CD1c-positive myeloid dendritic cell (primary cell): ENCODE data around the gene UBR7.
A peak's percentile ranks its signal among the peaks of the same experiment; 100 is the strongest.
"Not testable (repeated sequence)": the region's sequence is repeated elsewhere in the genome, so short reads cannot be mapped to it uniquely, and the experiment has no call there.

Source experiments
- DNase-seq: peaks from one replicate; pipeline ENCODE4 v3.0.0-alpha.2; 2016; ENCODE audit errors: extremely low spot score

Gene UBR7

DNA sequence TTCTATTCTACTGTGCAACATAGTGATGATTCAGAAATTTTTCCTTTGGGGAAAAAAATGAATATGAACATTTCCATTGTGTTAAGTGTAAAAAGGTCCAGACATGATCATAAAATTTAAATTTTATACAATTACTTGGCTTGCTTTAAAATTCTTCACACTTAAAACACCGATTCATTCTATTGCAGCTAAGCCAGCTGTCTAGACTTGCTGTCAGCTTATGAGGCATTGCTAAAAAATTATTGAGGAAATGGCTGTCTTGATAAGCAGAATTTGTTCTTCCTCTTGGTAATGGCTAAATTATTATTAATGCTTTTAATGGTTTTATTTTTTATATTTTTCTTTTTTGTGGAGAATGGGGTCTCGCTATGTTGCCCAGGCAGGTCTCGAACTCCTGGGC is 20.1 kb upstream of the UBR7 start:
- peak; percentile 23 for DNase-seq

DNA sequence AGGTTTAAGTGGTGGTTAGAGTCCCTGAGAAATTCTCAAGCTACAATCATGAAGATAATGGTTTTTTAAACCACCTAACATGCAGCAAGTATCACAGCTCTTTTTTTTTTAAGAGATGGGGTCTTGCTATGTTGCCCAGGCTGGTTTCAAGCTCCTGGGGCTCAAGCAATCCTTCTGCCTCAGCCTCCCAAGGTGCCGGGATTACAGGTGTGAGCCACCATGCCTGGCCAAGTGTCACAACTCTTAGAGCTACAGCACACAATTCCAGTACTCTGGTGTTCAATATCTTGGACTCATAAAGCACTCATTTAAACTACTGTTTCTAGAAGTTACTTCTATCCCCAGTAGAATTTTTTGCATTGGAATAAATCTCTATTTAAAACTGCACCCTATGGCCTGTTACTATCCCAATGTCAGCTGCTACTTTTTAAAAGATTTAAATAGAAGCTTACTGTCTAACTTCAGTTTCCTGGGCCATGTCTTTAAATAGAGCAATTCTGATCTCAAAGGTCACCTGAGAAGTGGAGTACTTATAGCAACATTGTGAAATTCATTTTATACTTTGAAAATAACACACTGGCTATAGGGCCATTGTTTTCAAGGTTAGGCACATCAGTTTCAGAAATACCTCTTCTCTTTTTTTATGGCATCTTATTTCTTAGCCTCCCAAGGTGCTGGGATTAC is 11.6 kb upstream of the UBR7 start:
- no peak for DNase-seq

DNA sequence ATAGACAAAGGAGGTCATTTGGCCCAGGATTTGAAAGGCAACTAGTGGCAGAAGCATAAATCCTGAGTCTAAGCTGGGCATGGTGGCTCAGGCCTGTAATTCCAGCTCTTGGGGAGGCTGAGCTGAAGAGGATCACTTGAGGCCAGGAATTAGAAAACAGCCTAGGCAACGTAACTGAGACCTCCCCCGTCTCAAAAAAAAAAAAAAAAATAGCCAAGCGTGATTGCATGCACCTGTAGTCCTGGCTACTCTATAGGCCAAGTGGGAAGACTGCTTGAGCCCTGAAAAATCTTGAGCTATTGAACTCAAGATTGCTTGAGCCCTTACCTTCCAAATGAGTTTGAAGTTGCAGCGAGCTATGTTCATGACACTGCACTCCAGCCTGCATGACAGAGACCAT is 8.0 kb upstream of the UBR7 start:
- DNase-seq: no peak

DNA sequence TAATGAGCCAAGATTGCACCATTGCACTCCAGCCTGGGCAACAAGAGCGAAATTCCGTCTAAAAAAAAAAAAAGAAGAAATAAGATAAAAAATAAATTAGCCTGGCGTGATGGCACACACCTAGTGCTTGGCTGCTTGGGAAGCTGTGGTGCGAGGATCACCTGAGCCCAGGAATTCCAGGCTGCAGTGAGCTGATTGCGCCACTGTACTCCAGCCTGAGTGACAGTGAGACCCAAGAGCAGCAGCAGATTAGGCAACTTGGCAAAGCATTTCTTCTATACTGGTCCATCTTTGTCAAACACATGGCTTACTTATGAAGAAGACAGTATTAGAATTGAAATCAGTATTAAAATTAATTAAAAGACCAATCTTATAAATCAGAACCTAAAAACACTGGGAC is 6.5 kb upstream of the UBR7 start:
- DNase-seq: no peak

DNA sequence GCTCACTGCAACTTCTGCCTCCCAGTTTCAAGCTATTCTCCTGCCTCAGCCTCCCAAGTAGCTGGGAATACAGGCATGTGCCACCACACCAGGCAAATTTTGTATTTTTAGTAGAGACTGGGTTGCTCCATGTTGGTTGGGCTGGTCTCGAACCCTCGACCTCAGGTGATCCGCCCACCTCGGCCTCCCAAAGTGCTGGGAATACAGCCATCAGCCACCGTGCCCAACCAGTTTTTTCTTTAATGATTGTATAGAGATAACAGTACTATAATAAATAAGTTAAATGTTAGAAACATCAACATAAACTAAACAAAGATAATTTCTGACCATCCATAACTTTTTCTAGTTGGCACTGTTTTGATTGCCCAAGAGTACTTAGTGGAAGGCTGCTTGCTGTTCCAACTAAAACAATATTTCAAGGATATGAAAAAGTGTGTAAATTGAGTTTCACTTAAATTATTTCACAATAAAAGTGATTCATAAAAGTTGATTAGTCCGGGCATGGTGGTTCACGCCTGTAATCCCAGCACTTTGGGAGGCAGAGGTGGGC is 5.8 kb upstream of the UBR7 start:
- DNase-seq: no peak

DNA sequence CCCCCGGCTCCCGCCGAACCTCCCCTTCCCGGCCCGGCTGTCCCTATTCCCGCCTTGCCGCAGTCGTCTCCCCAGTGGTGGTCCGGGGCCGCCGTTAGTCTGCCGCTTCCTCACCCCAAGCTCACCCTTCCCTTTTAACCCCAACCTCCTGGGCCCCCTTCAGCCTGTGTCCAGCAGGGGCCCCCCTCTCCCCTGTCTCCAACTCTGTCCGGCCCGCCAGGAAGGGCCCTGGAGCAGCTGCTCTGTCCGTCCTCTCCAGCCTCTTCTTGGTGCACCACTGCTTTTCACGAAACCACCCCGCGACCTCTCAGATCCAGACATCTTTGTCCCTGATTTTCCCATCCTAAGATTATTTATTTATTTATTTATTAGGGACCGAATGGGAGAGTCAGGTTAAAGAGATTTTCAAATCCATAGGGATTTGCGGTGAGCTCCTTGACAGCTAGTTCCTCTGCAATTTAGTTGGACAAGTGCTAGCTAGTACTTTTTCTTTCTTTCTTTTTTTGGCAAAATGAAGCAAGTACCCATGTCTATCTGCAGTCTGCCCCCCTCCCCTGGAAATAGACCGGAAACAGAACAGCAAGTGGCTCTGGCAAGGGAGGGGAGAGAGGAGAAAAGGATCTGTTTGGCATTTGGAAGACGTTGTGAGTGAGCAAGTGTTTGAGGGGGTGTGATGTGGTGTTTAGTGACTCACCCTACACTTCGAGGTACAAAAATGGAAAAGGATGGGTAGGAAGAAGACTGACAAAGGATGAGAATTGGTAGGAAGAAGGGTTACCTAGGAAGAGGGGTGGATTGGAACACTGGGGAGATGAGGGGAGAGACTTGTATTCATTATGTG is 632 bp downstream of the UBR7 start:
- peak; percentile 40 for DNase-seq

DNA sequence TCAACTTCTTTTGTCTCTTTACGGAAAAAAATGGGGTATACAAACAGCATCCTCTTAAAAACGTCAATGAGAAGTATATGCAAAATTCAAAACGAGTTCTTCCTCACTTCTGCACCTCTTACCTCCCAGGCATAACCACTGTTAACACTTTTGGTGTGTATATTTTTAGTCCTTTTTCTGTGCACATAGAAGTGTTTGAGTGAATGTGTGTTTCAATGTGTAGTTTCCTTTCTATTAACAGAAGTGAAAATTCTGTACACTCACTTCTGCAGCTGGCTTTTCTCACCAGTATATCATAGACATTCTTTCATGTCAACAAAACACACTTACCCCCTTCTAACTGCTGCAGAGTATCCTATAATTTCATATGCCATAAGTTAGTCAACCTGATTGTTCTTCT is 5.4 kb downstream of the UBR7 start:
- DNase-seq: no peak

DNA sequence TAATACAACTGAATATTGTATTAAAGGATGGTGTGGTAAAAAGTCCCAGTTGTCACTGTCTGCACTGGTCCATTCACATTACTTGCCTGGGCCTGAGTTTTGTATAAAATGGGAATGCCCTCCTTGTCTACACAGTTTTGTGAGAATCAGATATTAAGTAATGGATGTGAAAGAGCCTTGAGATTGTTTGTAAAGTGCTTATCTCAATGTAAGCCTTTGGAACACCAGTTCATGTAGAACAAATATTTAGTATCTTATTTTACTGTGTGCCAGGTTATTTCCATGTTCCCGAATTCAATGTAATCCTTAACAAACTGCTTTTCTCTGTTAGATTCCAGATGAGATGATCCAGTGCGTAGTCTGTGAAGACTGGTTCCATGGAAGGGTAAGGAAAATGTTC is 7.5 kb downstream of the UBR7 start:
- no peak for DNase-seq

DNA sequence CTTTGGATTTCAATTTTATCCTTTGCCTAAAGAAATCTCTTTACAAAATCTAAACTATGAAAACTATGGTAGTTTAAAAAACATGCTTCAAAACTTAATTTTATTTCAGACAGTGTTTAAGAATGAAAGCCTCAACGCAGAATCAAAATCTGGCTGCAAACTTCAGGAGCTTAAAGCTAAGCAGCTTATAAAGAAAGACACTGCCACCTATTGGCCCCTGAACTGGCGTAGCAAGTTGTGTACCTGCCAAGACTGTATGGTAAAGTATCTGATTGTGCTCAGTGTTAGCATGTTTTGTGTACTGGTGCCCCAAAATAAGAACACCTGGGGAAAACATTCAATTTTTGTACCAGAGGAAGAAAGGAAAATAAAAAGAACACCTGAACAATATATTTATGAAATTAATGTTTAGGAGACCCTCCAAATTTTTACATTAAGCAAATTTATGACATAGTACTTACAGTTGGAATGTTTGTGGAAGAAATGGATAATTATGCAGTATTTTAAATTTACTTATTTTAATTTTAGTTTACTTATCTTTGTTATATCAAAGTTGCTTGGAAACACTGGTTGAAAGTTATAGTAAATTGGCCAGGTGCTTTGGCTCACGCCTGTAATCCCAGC is 12.2 kb downstream of the UBR7 start:
- DNase-seq: peak; percentile 56

DNA sequence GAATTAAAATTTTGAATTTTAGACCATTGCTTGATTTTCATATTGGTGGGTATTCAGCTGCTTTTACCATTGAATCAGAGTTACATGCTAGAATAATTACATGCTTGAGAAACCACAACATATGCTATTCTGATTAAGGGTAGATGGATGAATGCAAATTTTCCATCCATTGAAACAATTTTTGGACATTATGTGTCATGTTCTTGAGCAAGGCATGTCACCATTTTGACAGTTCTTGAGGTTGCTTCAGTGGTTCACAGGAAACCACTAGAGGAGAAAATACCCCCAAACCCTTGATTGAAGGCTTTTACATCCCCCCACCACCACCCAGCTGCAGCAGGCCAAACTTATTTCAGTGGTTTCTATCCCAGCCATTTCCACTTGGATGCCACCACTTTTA is 13.5 kb downstream of the UBR7 start:
- no peak for DNase-seq

DNA sequence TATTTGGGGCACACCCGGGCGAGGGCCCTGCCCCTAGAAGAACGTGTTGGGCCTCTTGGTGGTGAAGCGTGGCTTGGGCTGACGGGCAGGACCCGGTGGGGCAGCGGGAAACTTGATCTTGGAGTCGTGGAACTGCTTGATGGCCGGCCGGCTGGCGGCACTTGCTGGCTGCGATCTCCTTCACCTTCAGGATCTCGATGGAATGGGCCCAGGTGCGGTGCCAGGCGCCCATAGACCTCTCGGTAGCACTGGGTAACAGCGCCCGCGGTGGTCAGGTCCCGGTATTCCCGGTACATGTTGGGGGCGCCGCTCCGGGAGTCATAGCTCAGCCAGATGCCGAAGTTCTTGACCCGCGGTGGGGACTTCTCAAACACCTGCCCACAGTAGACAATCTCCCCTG is 16.5 kb downstream of the UBR7 start:
- DNase-seq: no peak

DNA sequence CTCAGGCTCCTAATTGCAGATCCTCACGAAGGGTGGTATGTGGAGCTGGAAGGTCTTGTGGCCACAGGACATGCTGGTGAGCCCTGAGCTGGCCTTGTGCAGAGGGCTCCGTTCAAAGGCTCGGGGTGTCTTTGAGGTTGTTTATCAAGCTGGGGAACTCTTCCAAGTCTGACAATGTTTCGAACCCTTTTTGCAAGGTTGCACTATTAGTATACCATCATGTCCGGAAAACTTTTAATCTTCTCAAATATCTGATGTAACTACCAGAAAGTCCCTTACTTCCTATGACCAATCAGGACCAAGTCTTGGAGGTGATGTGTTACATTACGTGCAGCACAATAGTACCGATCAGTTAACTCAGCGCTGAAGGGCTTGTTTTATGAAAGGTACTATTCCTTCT is 21.5 kb downstream of the UBR7 start:
- no peak for DNase-seq

DNA sequence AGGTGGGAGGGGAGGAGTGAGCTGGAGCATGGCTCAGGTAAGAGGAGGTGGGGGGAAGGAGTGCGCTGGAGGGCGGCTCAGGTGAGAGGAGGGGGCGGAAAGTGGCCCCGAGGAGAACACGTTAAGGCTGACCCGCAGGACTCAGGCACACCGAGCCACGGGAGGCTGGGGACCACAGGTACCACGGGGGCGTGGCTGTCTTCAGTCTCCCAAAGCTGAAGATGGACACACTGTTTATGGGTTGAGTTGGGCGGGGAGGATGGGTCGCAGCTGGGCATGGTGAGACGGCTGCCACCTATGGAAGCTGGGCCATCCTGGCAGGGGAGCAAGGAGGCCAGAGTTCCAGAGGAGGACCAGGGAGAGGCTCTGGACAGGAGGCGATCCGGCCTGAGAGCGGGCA is 23.5 kb downstream of the UBR7 start:
- DNase-seq: no peak

DNA sequence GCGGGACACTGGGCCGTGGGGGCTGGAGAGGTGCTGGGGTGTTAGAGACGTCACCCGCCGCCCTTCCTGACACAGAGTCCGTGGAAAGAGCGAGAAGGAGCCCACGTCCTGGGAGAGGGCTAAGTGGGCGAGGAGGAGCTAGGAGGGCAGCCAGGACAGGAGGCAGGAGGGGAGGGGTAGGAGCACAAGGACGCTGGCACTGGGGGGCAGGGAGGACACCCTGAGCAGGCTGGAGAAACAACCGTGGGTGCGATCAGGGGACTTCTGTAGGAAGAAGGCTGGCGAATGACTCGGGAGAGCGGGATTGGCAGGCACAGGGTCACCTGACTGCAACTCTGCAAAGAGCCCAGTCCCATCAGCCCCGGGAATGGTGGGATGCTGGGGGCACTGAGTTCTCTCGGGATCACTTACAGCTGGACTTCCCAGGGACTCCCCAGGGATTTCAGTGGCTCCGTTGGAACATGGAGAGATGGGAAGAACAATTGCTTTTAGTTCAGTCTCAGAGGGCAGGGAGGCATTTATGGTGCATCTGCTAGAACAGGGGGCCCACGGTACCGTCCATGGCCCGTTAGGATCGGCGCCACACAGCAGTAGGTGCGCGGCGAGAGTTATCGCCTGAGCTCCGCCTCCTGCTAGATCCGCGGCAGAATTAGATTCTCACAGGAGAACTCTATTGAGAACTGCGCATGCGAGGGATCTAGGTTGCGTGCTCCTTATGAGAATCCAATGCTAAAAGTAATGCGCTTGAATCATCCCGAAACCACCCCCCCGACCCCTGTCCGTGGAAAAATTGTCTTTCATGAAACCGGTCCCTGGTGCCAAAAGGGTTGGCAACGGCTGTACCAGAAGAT is 24.3 kb downstream of the UBR7 start:
- DNase-seq: no peak

DNA sequence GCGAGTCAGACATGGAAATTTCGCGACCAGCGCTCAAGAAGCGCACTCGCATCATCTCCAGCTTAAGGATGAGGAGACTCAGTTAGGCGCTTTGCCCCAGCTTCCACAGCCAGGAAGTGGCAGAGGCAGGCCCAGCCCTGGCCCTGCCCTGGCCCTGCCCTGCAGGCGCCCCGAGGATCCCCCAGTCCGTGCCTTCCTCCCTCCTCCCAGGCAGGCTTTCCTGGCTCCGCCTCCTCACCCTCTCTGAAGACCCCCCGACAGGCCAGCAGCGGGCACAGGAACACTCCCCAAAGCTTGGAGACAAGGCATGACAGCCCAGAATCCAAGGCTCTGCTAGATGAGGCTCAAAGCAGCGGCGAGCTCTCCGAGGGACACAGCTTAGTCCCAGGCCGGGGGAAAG is 25.1 kb downstream of the UBR7 start:
- DNase-seq: no peak

DNA sequence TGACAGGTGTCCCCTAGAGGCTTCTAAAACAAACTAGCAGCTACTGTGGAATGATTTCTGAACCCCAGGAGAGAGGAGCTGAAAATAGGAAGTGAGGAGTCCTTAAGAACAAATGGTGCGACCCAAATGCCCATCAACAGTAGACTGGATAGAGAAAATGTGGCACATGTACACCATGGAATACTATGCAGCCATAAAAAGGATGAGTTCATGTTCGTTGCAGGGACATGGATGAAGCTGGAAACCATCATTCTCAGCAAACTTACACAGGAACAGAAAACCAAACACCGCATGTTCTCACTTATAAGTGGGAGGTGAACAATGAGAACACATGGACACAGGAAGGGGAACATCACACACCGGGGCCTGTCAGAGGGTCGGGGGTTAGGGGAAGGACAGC is 26.0 kb downstream of the UBR7 start:
- not testable (repeated sequence) for DNase-seq

DNA sequence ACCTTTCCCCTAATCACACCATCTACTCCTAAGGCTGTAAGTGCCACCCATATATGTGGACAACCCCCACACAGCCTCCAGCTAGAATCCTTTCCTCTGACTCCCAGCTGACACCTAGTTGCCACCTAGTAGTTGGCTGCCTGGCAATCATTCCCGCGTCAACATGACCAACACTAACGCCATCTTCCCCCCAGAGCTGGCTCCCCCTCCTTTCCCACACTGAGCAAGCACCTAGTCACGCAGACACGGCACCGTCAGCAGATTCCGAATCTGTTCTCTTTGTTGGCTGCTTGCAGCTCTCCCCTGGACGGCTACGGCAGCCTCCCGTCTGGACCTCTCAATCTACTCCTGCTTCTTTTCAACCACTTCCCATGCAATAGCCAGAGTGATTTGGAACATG is 27.7 kb downstream of the UBR7 start:
- DNase-seq: no peak

DNA sequence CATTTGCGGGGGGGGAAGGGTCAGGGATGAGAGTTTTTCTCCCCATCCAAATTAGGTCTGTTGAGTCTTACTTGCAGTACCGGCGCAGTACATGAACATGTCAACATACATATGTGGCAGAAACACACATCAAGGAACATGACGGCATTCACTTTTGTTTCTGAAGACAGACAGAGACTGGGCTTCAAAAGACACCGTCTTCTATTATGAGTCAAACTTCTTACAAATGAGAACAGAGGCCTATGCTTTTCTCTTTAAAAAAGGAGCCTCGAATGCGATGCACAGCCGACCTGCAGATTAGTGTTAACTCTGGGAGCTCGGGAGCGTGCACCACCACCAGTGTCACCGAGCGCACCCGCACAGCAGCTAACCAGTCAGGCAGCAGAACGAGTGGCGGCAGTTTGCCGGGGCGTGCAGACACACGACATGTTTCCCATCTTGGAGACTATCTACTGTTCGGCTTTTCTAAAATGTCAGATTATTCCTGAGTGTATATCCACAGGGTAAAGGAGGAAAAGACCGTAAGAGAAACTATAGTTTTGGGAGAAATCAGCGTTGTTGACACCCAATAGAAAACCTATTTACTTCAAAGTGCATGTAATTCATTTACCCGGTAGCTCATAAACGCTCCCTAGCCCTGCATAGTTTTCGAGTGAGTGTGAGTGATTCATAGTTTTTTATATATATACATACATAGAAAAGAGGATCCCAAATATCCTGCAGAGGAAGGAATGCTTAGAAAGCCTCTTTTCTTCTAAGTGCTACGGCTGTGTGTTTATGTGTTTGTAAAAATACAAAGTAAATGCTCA is 33.0 kb downstream of the UBR7 start:
- DNase-seq: no peak

DNA sequence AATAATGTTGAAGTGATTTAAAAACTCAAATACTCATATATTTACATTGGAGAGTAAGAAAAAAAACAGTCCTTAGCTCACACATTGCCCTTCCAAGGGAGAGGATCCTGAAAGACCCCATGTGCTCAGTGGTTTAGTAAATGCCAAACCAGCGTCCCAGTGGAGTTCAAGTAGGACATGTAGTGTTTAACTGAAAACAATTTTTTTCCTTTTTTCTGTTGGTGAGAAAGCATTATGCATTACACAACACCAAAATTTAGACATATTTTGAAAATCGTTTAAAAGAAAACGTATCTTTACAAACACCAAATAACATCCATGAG is 33.6 kb downstream of the UBR7 start:
- no peak for DNase-seq

DNA sequence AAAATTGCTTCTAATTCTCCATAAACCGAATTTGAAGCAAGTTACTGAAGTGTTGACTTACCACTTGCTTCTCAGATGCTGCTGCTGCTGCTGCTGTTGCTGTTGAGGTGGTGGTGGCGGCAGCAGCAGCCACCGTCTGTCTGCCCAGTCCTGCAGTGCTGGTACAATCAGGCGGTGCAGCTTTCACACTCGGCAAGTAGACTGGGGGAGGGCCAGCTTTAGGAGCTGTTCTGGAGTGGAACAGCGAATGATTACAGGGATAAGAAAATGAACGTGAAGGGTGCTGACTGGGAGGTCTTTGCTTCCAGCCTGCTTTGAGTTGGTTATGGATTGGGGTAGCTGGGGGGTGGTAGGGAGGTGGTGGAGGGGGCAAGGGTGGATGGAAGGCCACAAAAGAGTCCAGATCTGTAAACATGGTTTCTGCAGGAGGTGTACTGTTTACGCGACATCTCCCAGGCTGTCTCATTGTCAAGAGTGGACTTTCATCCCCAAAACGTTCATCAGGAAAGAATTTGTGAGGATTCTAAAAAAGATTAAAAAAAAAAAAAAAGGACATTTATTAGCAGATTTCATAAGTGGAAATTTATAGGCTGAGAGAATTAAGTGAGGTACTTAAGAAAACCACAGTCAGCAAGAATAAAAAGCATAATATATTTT is 38.8 kb downstream of the UBR7 start:
- DNase-seq: no peak

DNA sequence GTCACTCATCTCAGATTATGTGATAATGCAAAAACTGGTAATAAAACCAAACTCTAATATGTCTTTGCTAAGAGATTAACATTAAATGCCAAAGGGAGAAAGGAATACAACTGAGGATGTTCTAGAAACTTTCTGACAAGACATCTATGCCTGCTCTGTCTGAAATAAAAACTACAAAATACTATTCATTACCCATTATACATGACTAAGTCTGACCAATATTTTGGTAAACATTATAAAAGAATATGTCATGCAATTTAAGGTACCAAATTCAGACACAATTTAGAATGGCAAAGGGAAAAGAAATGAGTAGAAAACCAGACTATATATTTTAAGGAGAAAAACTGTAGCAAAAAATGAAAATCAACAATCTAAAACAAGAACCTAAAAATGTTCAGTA is 39.5 kb downstream of the UBR7 start:
- DNase-seq: no peak
